ENCODE results near the gene TRPM3.
"Not testable (repeated sequence)": the region's sequence is repeated elsewhere in the genome, so short reads cannot be mapped to it uniquely, and the experiment has no call there.

TRPM3 gene

DNA sequence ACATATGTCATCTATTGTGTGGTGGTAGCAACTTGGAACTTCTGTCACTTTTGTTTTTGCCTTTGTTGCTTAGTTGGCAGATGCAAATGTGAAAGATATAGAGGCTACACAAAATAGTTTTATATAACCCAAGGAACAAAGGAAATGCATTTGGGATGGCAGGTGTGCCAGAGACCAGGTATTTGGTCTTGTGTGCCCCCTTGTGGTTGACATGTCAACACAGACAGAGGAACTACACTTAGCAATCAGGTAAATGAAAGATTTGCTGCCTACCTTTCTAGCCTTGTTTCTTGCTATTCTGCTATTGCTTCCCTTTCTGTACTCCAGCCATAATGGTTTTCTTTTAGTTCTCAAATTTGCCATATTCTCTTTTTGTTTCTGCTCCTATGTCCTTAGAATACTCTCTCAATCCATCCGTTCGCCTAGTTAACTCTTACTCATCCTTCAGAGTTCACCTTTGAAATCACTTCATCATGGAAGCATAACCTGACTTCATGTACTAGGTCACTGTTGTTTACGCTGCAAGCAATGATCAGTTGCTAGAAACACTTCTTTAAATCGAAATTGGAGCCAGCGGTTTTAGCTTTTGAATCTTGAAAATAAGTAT lies 119.5 kb downstream of the TRPM3 start:
- DNase-seq (ENCODE audit: low read depth in 1 of 2, low spot score in 1 of 2) = no peak

DNA sequence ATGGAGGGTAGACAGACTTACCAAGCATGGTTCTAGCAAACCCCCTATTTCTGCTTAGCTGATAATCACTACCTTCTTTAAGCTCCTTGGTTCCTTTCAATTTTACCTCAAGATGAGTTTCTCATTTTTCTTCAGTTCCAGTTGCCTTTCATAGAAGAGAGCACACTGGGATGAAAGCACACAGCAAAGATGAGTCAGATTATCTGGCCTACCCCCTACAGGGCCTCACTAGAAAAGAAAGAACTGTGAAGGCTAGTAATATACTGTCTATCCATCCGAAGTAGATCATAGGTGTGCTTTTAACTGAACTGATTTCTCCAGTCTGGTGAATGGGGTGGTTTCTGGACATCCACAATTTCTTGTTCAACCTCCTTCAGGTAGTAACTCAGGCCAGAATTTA lies 122.5 kb downstream of the TRPM3 start:
- DNase-seq (ENCODE audit: low read depth in 1 of 2, low spot score in 1 of 2) = no peak

DNA sequence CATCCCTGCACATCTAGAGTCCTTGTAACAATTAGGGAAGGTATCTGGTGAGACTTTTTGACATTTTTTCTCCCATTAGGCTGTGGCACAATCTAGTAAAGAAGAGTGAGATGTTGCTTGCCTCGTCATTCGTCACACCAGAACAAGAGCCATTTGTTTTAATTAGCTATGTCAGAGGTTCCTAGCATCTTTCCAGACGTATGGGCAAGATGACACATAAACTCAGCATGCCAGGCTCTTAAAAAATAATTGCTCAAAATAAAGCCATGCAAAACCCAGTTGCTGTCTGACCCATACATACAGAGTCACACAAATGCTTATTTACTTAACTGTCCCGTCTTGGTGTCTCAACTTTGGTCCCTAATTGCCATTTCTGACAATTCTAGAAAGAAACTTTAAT lies 125.9 kb downstream of the TRPM3 start:
- DNase-seq (ENCODE audit: low read depth in 1 of 2, low spot score in 1 of 2) = no peak

DNA sequence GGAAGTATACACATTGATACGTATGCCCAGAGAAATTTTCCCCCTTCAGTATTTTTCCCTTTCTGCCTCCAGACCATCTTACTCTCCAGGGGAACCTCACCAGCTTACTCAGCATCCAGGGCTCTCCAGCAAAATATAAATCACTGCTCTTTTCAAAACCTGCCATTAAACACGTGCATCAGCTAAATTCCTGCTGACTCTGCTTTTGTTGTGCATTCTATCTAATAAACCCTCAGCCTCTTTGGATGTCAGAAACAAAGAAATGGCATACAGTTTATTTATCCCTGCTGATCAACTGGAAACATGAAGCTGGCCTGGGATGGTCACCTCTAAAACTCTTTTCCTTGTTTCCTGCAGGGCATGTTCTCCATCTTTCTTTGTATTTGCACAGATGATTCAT lies 126.8 kb downstream of the TRPM3 start:
- DNase-seq (ENCODE audit: low read depth in 1 of 2, low spot score in 1 of 2) = no peak

DNA sequence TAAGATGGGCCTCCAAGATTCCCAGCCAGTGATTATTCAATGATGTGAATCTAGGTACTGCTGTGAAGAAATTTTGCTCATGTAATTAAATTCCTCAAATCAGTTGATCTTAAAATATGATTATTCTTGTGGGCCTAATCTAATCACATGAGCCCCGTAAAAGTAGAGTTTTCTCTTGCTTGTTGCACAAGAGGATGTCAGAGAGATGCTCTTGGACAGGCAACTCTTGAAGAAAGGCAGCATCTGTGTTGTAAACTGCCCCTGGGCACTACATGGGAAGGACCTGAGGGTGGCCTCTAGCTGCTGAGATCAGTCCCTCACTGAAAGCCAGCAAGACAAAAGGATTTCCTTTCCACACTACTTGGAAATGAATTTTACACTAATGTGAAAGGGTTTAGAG lies 132.9 kb downstream of the TRPM3 start:
- no peak for DNase-seq (ENCODE audit: low read depth in 1 of 2, low spot score in 1 of 2)

DNA sequence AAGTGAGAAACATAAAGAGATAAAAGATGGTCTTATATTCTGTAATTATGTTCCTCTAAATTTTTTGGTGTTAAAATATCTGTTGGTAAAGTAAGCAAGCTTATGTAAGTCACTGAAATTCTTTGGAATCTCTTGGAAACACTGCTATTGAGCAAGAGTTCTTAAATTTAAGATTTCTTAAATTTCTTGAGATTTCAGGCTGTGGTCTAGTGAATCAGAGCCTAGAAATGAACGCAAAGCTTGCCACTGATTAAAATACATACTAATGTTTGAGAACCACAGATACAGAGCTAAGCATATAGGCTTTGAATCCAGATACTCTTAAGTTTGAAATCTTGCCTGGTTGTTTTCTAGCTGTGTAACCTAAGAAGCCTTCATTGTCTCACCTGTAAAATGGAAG lies 133.4 kb downstream of the TRPM3 start:
- no peak for DNase-seq (ENCODE audit: low read depth in 1 of 2, low spot score in 1 of 2)

DNA sequence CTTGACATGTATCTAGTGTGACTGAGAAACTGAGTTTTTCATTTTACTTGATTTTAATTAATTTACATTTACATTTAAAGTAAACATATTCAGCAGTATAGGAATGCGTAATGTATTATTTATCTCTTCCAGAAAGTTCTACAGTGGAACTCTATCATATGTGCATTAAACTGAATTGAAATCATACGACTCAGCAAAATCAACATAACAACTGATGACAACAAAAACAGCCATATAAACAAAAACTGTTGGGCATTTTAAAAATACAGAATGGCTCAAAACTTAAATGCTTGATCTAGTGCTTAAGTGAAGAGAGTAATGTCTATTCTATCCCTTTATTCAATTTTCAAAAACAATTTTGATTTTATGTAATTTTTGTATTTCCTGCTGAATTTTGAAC lies 134.4 kb downstream of the TRPM3 start:
- DNase-seq (ENCODE audit: low read depth in 1 of 2, low spot score in 1 of 2) = no peak

DNA sequence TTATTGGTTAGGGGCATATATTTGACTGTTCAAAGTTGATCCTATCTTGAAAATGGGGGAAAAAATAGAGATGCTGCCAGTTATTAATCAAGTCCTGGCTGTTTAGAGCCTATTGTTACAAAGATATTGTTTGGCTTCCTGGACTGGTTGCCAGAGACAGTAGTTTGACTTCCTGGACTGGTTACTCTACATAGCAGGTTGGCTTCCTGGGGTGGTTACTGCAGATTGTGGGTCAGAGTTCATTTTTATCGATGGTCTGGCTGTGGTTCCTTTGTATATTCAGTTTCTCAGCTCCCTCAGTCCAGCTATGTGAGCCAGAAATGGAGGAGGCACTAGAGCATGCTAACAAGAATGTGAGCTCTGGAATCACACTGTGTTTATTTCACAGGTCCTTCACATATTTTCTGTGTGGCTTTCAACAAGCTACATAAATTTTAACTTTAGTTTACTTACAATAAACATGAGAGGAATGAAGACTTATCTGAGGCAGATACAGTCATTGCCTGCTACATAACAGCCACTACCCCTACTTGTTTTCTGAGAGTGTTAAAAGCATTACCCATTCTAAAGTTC lies 137.6 kb downstream of the TRPM3 start:
- no peak for DNase-seq (ENCODE audit: low read depth in 1 of 2, low spot score in 1 of 2)

DNA sequence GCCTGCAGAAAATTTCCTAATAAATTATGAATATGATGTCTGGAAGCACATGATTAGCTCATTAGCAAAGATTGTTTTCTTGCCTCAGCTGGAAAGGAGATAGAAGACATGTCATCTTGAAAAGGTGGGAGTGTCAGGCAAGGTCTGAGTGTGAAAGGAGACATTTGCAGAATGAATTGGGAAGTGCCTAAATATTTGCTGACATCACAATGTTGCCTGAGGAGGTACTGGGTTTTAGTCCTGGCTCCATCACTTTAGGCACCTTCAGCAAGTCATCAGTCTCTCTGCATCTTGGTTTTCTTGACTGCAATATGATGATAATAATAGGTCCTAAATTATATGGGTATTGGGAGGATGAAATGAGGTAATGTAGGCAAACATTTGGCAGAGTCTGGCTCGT lies 140.1 kb downstream of the TRPM3 start:
- DNase-seq (ENCODE audit: low read depth in 1 of 2, low spot score in 1 of 2) = no peak

DNA sequence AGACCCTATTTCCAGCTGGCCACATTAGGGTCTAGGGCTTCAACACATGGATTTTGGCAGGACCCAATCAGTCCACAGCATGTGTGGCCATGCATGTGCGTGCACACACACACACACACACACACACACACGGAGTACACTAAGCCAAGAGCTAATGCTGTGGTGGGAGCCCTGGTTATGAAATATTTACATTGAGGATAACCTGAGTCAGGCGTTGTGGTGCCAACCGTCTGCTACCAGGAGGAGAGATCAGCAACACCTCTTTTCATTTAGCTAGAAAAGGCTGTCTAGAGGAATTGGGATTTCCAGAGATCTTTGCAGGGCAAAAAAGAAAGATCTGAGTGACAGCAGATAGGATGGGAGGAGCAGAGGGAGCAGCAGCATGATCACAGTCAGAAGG lies 141.5 kb downstream of the TRPM3 start:
- no peak for DNase-seq (ENCODE audit: low read depth in 1 of 2, low spot score in 1 of 2)

DNA sequence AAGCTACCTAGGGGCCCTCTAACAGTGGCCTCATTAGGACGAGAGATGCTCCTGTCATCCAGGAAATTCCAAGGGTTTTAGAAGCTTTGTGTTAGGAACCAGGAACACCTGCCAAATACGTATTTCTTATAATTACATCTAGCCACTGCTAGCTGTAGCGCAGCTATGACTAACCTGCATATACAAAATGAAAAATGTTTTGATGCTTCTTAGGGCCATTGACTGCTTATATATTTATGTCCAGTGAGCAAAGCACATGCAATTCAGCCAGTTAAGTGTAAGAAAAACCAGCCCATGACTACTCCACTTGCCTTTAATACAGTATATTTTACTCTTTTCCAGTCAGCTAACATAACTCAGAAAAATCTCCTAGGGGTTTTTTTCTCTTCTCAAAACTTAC lies 143.3 kb downstream of the TRPM3 start:
- DNase-seq (ENCODE audit: low read depth in 1 of 2, low spot score in 1 of 2) = no peak

DNA sequence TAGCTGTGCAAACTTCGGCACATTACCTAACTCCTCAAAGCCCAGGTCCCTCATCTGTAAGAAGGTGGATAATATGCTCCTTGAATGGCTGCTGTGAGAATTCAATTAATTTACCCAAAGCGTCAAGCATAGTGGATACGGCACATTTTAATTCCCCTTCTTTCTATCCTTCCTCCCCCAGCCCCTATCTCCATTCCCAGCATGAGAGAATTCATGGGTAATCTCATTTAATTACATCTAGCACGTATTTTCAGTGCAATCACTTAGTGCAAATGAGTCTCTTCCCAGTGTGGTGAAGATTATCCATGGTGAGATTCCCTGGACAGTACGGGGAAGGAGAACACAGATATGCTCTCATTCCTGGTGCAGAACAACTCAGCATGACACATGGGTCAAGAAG lies 145.6 kb downstream of the TRPM3 start:
- no peak for DNase-seq (ENCODE audit: low read depth in 1 of 2, low spot score in 1 of 2)

DNA sequence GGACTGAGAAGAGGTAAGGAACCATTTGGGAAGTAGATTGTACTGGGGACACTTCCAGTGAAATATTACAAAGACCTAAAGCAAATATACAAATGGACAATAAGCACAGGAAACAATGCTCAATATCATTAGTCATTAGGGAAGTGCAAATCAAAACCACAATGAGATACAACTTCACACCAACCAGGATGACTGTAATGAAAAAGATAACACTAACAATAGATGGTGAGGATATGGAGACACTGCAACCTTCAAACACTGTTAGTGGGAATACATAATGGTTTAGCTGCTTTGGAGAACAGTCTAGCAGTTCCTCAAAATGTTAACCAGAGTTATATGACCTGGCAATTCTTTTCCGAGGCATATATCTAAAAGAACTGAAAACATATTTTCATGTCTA lies 149.7 kb downstream of the TRPM3 start:
- no peak for DNase-seq (ENCODE audit: low read depth in 1 of 2, low spot score in 1 of 2)

DNA sequence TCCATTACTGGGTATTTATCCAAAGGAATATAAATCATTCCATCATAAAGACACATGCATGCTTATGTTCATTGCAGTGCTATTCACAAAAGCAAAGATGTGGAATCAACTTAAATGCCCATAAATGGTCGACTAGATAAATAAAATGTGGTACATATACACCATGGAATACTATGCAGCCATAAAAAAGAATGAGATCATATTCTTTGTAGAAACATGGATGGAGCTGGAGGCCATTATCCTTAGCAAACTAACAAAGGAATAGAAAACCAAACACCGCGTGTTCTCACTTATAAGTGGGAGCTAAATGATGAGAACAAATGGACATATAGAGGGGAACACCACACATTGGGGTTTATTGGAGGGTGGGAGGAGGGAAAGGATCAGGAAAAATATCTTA lies 155.0 kb downstream of the TRPM3 start:
- not testable (repeated sequence) for DNase-seq (ENCODE audit: low read depth in 1 of 2, low spot score in 1 of 2)

DNA sequence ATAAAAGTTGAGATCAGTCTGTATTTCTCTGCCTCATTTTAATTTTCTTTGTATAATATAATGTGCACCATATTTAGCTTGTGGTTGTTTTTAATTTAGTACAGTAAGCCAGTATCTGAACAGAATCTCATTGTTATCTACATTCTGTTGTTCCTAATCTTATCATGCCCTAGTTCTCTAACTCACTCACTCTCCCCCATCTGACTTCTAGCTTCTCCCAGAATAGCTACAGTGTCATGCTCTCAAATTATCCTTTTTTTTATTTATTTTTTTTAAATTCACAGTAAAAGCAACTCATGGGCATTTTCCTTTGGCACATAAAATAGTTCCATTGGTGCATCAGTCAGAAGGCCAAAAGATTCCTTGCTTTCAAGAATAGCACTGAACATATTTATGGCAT lies 156.6 kb downstream of the TRPM3 start:
- DNase-seq (ENCODE audit: low read depth in 1 of 2, low spot score in 1 of 2) = no peak

DNA sequence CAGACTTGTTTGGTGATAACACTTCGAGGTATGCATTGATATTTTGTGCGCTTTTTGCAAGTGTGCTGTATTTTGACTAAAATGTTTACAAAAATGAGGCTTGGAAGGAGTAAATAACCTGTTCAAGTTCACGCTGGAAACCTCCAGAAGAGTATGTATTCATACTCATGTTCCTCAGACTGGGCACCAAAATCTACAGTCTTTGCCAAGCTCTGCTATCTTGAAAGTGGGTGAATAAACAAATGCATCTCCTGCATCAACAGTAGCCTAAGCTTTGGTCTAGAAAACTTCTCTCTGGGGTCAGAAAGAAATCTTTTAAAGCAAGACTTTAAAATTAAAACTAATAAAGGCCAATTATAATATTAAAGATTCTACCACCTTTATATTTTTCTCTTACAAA lies 157.9 kb downstream of the TRPM3 start:
- DNase-seq (ENCODE audit: low read depth in 1 of 2, low spot score in 1 of 2) = no peak

DNA sequence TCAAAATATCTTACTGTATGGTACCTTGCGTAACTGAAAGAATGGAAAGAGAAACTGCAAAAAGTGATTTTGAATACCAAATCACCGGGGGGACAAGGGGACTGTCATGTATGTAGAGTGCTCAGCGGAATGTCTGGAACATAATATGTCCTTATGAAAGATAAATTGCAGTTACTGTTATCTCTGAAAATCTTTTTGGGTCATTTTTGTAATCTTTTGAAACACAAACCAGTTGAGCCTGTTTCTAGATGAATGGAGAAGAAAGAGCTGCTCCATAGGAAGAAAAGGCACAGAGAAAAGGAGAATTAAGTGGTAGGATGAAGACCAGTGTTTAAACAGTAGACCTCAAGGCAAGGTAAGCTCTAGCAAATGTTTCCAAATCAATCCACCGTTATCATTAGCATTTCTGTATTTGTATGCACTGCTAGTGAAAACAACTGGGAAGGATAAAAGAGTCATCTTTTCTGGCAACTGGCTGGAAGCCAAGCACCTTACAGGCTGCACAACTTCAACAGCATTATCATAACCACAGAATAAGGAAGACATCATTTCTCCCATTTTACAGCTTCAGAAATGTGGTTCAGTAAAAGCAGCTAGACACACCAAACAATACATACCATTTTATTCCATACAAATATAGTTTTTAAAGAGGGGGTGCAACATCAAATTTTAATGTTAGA lies 158.5 kb downstream of the TRPM3 start:
- DNase-seq (ENCODE audit: low read depth in 1 of 2, low spot score in 1 of 2) = no peak

DNA sequence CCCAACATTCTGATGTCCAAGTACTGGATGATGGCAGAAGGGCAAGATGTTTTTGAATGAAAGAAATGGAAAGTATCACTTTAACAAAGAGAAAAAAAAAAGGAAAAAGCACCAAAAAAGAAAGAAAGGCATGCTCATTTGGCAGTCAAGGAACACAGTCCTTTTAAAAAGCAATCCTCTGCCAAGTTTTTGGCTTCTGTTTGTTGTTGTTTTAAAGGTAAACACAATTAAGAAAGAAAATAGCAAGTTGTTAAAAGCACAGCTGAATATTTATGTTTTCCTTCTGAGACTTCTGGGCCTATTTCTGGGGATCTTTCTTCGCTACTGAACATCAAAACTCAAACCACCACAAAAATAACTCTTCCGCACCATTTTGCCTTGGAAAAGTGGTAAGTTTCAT lies 162.1 kb downstream of the TRPM3 start:
- no peak for DNase-seq (ENCODE audit: low read depth in 1 of 2, low spot score in 1 of 2)

DNA sequence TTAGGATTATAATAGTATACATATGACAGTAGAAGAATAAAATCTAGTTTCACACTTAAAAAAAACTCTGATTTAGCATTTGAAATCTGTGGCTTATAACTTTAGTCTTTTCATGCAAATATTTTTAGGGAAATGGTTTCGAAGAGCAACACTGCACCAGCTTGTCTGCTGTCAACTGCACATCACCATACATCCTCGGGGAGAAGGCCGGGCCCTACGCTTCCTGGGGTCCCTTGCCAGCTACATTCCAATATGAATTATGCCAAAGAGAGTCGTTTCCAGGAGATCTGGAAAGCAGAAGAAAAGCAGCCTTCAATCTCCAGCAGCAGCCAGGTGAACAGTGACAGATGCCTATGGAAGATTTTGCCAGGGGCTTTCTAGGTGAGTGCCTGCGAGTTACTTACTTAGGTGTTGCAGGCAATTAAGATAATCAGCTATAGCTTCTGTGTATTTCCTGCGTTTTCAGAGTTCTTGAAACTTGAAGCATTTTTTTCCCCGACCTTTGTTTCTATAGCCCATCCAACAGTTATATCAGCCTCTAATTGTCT lies 166.8 kb downstream of the TRPM3 start:
- no peak for DNase-seq (ENCODE audit: low read depth in 1 of 2, low spot score in 1 of 2)

DNA sequence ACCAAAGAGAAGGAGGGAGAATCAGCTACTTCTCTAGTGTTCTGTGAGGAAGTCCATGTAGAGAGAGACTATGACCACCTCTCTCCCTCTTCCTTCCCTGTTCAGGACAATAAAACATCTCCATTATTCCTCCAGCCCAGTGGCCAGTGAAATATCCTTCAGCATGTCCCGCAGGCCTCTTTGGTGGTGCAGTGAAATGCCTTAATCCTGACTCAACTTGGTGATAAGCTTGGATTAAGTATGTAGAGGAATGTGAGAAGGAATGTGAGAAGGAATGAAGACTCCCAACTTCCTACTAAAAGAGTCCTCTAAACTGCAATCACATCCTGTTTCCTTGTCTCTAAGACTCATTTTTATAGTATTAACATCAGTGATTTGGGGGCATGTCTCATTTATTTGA lies 167.3 kb downstream of the TRPM3 start:
- no peak for DNase-seq (ENCODE audit: low read depth in 1 of 2, low spot score in 1 of 2)

DNA sequence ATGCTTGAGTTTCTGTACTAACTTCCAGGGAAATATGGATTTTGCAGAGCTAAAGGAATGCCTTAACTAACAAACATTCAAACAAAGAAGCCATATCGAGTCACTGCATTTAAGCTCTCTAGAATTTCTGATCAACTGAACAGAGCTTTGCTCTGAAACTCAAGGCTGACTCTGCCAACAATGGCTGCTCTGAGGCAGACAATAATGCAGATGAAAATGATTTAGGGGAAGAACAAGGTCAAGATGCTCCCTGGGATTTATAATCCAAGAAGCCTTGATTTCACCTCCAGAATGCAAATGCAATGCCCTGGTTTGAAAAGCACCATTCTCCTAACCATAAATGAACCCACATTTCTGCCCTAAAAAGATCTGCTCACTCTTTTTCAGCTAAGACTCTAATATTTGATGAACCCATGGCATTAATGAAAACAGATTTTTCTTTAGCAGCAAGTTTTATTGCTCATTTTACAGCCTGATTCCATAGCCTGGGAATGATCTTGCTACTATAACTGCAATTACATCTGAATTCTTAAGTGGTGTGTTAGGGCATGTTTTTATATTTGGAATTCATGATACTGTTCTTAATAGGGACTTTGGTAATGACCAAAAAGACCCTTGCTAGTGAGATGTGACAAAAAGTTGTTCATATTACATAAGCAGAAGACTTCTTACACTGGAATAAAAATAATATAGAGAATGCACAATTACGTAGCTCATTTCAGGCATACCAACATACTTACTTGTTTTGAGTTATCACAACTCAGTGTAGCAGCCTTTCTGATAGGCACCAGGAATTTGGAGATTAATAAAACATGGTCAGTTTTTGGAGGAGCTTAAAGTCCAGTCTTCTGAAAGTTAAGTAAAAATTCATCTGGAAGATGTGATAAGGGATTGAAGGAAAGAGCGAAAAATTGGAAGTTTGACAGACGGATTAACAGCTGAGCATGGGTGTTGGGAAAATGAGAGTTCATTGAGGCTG lies 169.4 kb downstream of the TRPM3 start:
- no peak for DNase-seq (ENCODE audit: low read depth in 1 of 2, low spot score in 1 of 2)

DNA sequence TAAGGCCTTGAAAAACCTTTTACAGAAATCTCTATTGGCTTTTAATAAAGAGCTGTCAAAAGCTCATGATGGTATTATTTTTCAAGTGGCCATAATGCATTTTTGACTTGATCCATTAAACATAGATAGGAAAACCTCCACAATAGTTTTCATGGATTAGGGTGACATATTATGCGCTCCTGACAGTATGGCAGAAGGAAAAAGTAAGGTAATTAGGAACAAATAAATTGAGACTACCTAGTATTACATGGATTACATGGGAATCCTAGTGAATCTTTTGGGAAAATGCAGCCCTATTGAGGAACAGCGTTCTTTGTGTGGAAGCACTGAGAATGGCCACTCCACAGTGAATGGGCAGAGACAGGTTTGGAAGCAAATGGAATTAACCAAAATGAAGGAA lies 171.2 kb downstream of the TRPM3 start:
- no peak for DNase-seq (ENCODE audit: low read depth in 1 of 2, low spot score in 1 of 2)

Measured in stimulated activated CD4-positive, alpha-beta T cell treated with anti-CD3 and anti-CD28 coated beads, Interleukin-15, amount 100 ng/mL, for 1 hour (primary cell).